Measurements from ENCODE around the gene AP3B1. TPM values are rescaled to one million over a fixed set of nuclear protein-coding genes. Genes with fewer than 3 reads are reported as not detected.
A peak's percentile ranks its signal among the peaks of the same experiment; 100 is the strongest.

AP3B1 gene
- total and polyA plus RNA-seq, 2 of the 8 experiments (the other 6 are each of a cell fraction or from before 2014, with no cell fraction given): 45.8 to 48.3 TPM

DNA sequence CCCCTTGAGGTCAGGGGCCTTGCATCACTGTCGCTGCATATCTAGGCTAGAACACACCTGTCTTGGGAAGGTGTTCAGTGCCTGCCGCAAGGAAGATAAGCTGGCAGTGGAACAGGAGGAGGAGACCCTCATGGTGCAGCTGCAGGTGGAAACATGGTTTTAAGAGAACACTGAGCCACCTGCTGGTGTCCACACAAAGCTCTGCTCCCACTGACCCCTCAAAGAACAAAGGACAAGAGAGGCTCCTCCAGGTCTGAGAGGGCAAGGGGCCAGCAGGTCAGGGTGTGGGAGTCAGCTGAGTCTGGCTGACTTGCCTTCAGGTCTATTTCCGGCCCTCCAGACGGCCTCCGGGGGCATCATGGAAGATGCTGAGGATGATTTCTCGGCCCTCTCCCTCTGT, 308.2 kb downstream of the AP3B1 start:
- Histone ChIP-seq H3K79me2 (ENCODE audit: control insufficient read depth in 1 of 2, insufficient read depth in 2 of 2, low read length in 2 of 2) (no peaks in the 10 kb centered on the region), H3K36me3 (ENCODE audit: control insufficient read depth in 2 of 4, insufficient read depth in 4 of 4, low read length in 3 of 4) (no peaks in the 10 kb centered on the region; a peak in 1 of 8 replicates), H4K91ac (replicated peaks; ENCODE audit: insufficient read length, low read length) (no peak overlapping the region), H3K4me3 (ENCODE audit: extremely low read depth in 1 of 4, insufficient read depth in 2 of 4, low read depth in 3 of 4, low read length in 4 of 4) (no peak overlapping the region), H3K79me1 (ENCODE audit: low read depth, low read length) (no peaks in the 10 kb centered on the region), H3K23ac (ENCODE audit: insufficient read length) (no peak overlapping the region), H2BK12ac (ENCODE audit: low read depth, low read length) (no peak overlapping the region), H3K27ac (ENCODE audit: low read depth, low read length) (no peak overlapping the region), H3K56ac (replicated peaks; ENCODE audit: insufficient read length, low read depth, low read length) (no peak overlapping the region), H3K9me3 (ENCODE audit: insufficient read depth in 2 of 2, low read depth in 1 of 2, low read length in 1 of 2) (0 out of 4 replicates have a peak, but pooled peaks cover 0 to 3% of the 10 kb centered on the region in 2 experiments), H3K4ac (replicated peaks; ENCODE audit: insufficient read length, low read depth, low read length) (no peak overlapping the region), H3K18ac (ENCODE audit: extremely low read depth, low read length) (no peak overlapping the region), H3K9ac (replicated peaks in 1 of 4; ENCODE audit: extremely low read depth in 1 of 4, low read depth in 3 of 4, low read length in 3 of 4) (no peak overlapping the region), H2AK5ac (ENCODE audit: low read depth, low read length) (no peak overlapping the region), H2BK20ac (ENCODE audit: low read length) (no peak overlapping the region), H2BK120ac (replicated peaks; ENCODE audit: low read depth, low read length) (no peak overlapping the region), H2BK15ac (ENCODE audit: low read length) (no peak overlapping the region), H3K14ac (ENCODE audit: insufficient read length) (no peak overlapping the region), H2BK5ac (ENCODE audit: low read depth, low read length) (no peak overlapping the region), H2AFZ (ENCODE audit: low read length) (no peak overlapping the region), H4K5ac (ENCODE audit: insufficient read length, low read depth, low read length) (no peak overlapping the region), H3K23me2 (ENCODE audit: low read depth, low read length) (no peaks in the 10 kb centered on the region), H3K4me2 (ENCODE audit: insufficient read depth in 1 of 2, low read depth in 2 of 2, low read length in 2 of 2) (no peak overlapping the region), H4K8ac (ENCODE audit: extremely low read depth, insufficient read depth, low read length) (no peak overlapping the region), H3K4me1 (replicated peaks in 1 of 4; ENCODE audit: control insufficient read depth in 3 of 4, insufficient read depth in 4 of 4, low read length in 3 of 4) (peaks cover 7 to 30% (median 21%) of the 10 kb centered on the region in 4 experiments), H4K20me1 (replicated peaks in 1 of 2; ENCODE audit: control insufficient read depth in 1 of 2, insufficient read depth in 2 of 2, low read length in 2 of 2) (peaks cover 0 to under 1% of the 10 kb centered on the region in 2 experiments), H3K27me3 (replicated peaks in 1 of 4; ENCODE audit: control insufficient read depth in 3 of 4, extremely low read depth in 1 of 4, insufficient read depth in 3 of 4, low read length in 3 of 4) (no peaks in the 10 kb centered on the region; a peak in 1 of 7 replicates)
- ChIA-PET CTCF (ENCODE audit: partially characterized antibody) (interaction anchor here (0.5 to 2.4 kb wide), 6 partner anchors 10 to 64 kb away, joined by 3 to 8 read pairs (median 4); no protein-coding TSS in a partner anchor), POLR2A (ENCODE audit: partially characterized antibody) (interaction anchor here (1.0 to 1.1 kb wide), 2 partner anchors 17 to 29 kb away, joined by 3 read pairs; no protein-coding TSS in a partner anchor)
- FAIRE-seq: no peak
- TF ChIP-seq, protein P1, sequence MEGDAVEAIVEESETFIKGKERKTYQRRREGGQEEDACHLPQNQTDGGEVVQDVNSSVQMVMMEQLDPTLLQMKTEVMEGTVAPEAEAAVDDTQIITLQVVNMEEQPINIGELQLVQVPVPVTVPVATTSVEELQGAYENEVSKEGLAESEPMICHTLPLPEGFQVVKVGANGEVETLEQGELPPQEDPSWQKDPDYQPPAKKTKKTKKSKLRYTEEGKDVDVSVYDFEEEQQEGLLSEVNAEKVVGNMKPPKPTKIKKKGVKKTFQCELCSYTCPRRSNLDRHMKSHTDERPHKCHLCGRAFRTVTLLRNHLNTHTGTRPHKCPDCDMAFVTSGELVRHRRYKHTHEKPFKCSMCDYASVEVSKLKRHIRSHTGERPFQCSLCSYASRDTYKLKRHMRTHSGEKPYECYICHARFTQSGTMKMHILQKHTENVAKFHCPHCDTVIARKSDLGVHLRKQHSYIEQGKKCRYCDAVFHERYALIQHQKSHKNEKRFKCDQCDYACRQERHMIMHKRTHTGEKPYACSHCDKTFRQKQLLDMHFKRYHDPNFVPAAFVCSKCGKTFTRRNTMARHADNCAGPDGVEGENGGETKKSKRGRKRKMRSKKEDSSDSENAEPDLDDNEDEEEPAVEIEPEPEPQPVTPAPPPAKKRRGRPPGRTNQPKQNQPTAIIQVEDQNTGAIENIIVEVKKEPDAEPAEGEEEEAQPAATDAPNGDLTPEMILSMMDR (IDR thresholded peaks at IDR 0.05; ENCODE audit: control extremely low read depth in 1 of 3, insufficient read depth in 1 of 3, low read depth in 1 of 3, low read length in 3 of 3): peak in 1 of 3 experiments; percentile 22; a peak in 1 of 4 replicates
- TF ChIP-seq CHD2 (IDR thresholded peaks at IDR 0.05; ENCODE audit: low read length) (no peak), RAD21 (IDR thresholded peaks at IDR 0.05 in 1 of 2, conservative IDR thresholded peaks at IDR 0.05 in 1 of 2; ENCODE audit: low read depth in 2 of 2, low read length in 2 of 2) (peak in 1 of 2 experiments; percentile 14; a peak in 1 of 4 replicates)
- 87% methylated on average over 6 of the region's 6 CpGs; no CpG with 5 or more reads in 1 of the 2 experiments for WGBS, 2 experiments (ENCODE audit: extremely low coverage in 1 of 2, insufficient coverage in 1 of 2, insufficient read length in 1 of 2, insufficient replicate concordance in 2 of 2, low coverage in 1 of 2, low lambda C conversion rate in 2 of 2, missing lambda C conversion rate in 1 of 2)
- DNase-seq (ENCODE audit: low read depth in 1 of 2, low spot score in 2 of 2): no peak

Data from H1 (cell line).